Spleen (tissue), 7 donors: ENCODE measurements around the gene SLIT1.

Source experiments
- CTCF ChIP-seq, 11 experiments: fragments of 200-600 bp in 7 of 11; fragments of 450-650 bp in 4 of 11; sonication (generic) in 4 of 11; IDR thresholded peaks in 8 of 11; conservative IDR thresholded peaks in 3 of 11; 1 replicate in 7 of 11; 2 replicates in 4 of 11; pipeline versions ENCODE4 v1.4.0 to v1.8.0; 2016 to 2021; ENCODE audit warnings: antibody characterized with exemption in 11 of 11, inconsistent platforms in 4 of 11, mild to moderate bottlenecking in 1 of 11
- POLR2A ChIP-seq, 3 donors: fragments of 450-650 bp; IDR thresholded peaks; one replicate each; pipeline ENCODE4 v1.5.1; 2017; ENCODE audit warnings: antibody characterized with exemption in 3 of 3, mild to moderate bottlenecking in 1 of 3
- donor health status: DM: no; HTN: no; CAD: no; lungs with moderate emphysema.
- donor health status: DM: no; HTN: no; CAD: no.
- donor health status: DM: no; HTN: no; CAD: no.

GRCh38 chr10:97203220-97203619, 17.5 kb upstream of the SLIT1 start:
- TF ChIP-seq CTCF (IDR thresholded peaks at IDR 0.05 in 8 of 11, conservative IDR thresholded peaks at IDR 0.05 in 3 of 11) (no peak), POLR2A (IDR thresholded peaks at IDR 0.05) (no peak)
